NCI-H1092 treated with DMSO at 0.1 percent for 48 hours (cell line): ENCODE data around the gene PDZD11.
"Not testable (repeated sequence)": the region's sequence is repeated elsewhere in the genome, so short reads cannot be mapped to it uniquely, and the experiment has no call there.

Source experiments
- DNase-seq: peaks from one replicate; lab custom pipeline; 2025; lab: John Stamatoyannopoulos, UW

Gene PDZD11

GRCh38 chrX:70257423-70258288 is 32.1 kb downstream of the PDZD11 start:
- no peak for DNase-seq

- DNase-seq = no peak
Measured at GRCh38 chrX:70255452-70255851, 34.3 kb downstream of the PDZD11 start.

GRCh38 chrX:70254909-70255308 is 34.8 kb downstream of the PDZD11 start:
- no peak for DNase-seq

GRCh38 chrX:70254063-70254400 is 35.7 kb downstream of the PDZD11 start:
- no peak for DNase-seq

GRCh38 chrX:70253377-70254062 is 36.2 kb downstream of the PDZD11 start:
- no peak for DNase-seq

- DNase-seq = no peak
Measured at GRCh38 chrX:70252491-70252890, 37.2 kb downstream of the PDZD11 start.

- DNase-seq = no peak
Measured at GRCh38 chrX:70247252-70247651, 42.5 kb downstream of the PDZD11 start.

GRCh38 chrX:70244881-70245280 is 44.8 kb downstream of the PDZD11 start:
- no peak for DNase-seq

- not testable (repeated sequence) for DNase-seq
Measured at GRCh38 chrX:70243601-70244000, 46.1 kb downstream of the PDZD11 start.

GRCh38 chrX:70241501-70241900 is 48.2 kb downstream of the PDZD11 start:
- no peak for DNase-seq

GRCh38 chrX:70240751-70241150 is 49.0 kb downstream of the PDZD11 start:
- DNase-seq = no peak
